Activated T-cell treated with anti-CD3 and anti-CD28 coated beads, Interleukin-2, amount 50 U/mL, for 24 hours (primary cell): ENCODE results near the gene LAMA3.
"Not testable (repeated sequence)": the region's sequence is repeated elsewhere in the genome, so short reads cannot be mapped to it uniquely, and the experiment has no call there.

ENCODE experiments used
- DNase-seq: peaks from one replicate; pipeline ENCODE4 v3.0.0-alpha.2; 2020
- H3K27ac Mint-ChIP-seq: 2 replicates; pipeline ENCODE4 v1.8.0; 2020; ENCODE audit warnings: mild to moderate bottlenecking, mixed read lengths
- H3K27me3 Mint-ChIP-seq: 2 replicates; pipeline ENCODE4 v1.8.0; 2020; ENCODE audit warnings: mixed read lengths
- H3K36me3 Mint-ChIP-seq: 2 replicates; pipeline ENCODE4 v1.8.0; 2020; ENCODE audit warnings: low read depth, mixed read lengths
- H3K4me1 Mint-ChIP-seq: 2 replicates; pipeline ENCODE4 v1.8.0; 2020; ENCODE audit warnings: low read depth, mixed read lengths
- H3K4me3 Mint-ChIP-seq: 2 replicates; pipeline ENCODE4 v1.8.0; 2020; ENCODE audit warnings: mild to moderate bottlenecking, moderate library complexity, mixed read lengths
- H3K9me3 Mint-ChIP-seq: 2 replicates; pipeline ENCODE4 v1.8.0; 2020; ENCODE audit warnings: mixed read lengths

LAMA3 gene

DNA sequence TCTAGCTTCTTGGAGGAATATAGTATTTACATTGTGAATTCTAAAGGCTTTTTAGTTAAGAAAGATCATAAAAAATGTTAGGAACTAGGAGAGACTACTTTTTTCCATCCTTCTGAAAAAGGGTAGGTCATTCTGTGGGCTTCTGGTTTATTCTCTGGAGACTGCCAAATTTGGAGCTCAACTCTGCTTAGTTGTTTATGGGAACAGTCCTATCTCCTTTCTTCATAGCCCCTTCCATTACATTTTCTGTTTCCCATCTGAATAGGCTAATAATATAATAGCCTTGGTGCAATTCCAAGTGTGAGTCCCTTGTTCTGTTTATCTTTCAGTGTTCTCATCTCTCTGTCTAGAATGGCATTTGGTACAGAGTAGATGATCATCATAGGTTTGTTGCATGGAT, 15.6 kb downstream of the LAMA3 start:
- H3K27ac Mint-ChIP-seq = no peak overlapping the region
- peaks cover 20% of the 10 kb centered on the region for H3K27me3 Mint-ChIP-seq
- no peak overlapping the region for H3K4me3 Mint-ChIP-seq
- H3K9me3 Mint-ChIP-seq = peaks cover 6% of the 10 kb centered on the region
- DNase-seq = no peak
- H3K4me1 Mint-ChIP-seq = no peaks in the 10 kb centered on the region
- H3K36me3 Mint-ChIP-seq = no peaks in the 10 kb centered on the region

DNA sequence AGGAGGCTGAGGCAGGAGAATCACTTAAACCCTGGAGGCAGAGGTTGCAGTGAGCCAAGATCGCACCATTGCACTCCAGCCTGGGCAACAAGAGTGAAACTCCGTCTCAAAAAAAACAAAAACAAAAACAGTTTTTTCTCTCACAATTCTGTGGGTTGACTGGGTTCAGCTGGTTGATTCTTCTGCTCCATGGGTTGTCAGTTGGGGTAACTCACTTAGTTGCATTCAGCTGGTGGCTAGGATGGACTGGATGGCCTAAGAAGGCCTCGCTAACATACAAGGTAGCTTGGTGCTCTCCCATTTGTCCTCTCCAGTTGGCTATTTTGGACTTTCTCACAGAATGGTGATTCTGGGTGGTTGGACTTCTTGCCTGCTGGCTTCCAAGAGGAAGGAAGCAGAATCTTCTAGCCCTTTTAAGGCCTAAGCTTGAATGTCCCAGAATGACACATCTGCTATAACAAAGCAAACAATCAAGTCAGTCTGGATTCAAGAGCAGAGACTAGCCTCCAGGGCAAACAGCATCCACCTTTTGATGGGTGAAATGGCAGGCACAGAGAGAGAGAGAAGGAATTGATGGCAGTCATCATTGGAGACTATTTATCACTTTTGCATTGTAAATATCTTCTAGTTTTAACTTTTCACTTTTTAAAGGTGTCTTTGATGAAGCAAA, 17.9 kb downstream of the LAMA3 start:
- Mint-ChIP-seq H3K4me3 (no peak overlapping the region), H3K27me3 (peaks cover 16% of the 10 kb centered on the region), H3K27ac (no peak overlapping the region)

DNA sequence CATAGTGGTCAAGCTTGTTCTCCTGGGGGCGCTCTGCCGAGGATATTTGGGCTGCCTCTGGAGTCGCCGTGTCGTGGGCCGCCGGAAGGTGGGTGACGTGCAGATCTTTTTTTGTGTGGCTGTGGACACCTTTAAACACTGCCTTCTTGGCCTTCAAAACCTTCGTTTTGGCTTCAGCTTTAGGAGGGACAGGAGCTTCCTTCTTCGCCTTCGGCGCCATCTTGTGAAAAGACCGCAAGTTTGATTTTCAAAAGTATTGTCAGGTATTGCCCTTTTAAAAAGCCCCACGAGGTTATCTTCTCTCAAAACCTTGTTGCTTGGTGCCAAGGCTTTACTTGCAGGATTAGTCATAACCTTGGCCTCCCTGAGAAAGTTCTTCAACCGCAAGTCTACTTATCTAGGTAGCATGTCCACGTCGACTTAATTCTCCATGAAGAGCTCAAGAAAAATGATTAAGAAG, 20.8 kb downstream of the LAMA3 start:
- Mint-ChIP-seq H3K36me3 (no peaks in the 10 kb centered on the region), H3K4me3 (no peak overlapping the region), H3K27ac (no peak overlapping the region), H3K4me1 (peaks cover 14% of the 10 kb centered on the region), H3K27me3 (peaks cover 8% of the 10 kb centered on the region), H3K9me3 (peaks cover 6% of the 10 kb centered on the region)
- DNase-seq = no peak

More for the DNA sequence above, 17.9 kb downstream of the LAMA3 start:
- no peak for DNase-seq
- peaks cover 6% of the 10 kb centered on the region for H3K9me3 Mint-ChIP-seq
- H3K4me1 Mint-ChIP-seq = peaks cover 3% of the 10 kb centered on the region
- no peaks in the 10 kb centered on the region for H3K36me3 Mint-ChIP-seq

DNA sequence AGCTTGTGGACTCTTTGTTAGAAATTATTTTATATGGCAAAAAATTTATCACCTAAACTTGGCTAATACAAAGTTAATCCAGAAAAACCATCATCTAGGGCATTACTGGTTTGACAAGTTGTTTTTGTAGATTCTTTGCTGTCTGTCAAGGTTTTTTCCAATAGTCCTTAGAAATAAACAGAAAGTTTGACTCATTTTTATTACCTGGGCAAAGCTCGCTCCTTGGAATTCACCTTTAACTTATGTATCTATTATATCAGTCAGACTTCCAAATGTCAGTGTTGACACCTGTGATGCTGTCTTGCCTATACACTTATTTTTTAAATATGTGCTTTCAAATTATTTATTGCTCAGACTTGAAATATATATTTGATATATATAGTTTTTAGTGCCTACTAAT, 21.7 kb downstream of the LAMA3 start:
- H3K4me1 Mint-ChIP-seq = peaks cover 14% of the 10 kb centered on the region
- peaks cover 8% of the 10 kb centered on the region for H3K27me3 Mint-ChIP-seq
- H3K4me3 Mint-ChIP-seq = no peak overlapping the region
- no peak for DNase-seq
- H3K27ac Mint-ChIP-seq = no peak overlapping the region
- peaks cover 6% of the 10 kb centered on the region for H3K9me3 Mint-ChIP-seq
- no peaks in the 10 kb centered on the region for H3K36me3 Mint-ChIP-seq

DNA sequence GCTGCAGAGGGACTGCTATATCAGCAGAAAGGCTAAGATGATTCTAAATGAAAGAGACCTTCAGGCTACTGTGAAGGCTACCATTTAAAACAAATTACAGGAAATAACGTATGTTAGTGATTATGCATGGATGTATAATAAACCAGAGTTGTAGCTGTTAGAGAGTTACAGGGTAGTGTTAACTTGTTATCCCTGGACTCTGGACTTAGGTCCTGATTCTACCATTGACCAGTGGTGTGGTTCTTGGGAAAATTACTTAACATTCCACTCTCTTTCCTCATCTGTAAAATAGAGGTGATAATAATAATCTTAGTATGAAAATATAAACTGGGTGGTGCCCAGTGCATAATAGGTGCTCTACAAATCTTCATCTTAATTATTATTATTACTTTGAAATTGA, 22.2 kb downstream of the LAMA3 start:
- no peak overlapping the region for H3K4me3 Mint-ChIP-seq
- peaks cover 14% of the 10 kb centered on the region for H3K4me1 Mint-ChIP-seq
- no peak for DNase-seq
- no peak overlapping the region for H3K27ac Mint-ChIP-seq
- H3K9me3 Mint-ChIP-seq = peaks cover 6% of the 10 kb centered on the region
- H3K36me3 Mint-ChIP-seq = no peaks in the 10 kb centered on the region
- H3K27me3 Mint-ChIP-seq = peaks cover 8% of the 10 kb centered on the region

DNA sequence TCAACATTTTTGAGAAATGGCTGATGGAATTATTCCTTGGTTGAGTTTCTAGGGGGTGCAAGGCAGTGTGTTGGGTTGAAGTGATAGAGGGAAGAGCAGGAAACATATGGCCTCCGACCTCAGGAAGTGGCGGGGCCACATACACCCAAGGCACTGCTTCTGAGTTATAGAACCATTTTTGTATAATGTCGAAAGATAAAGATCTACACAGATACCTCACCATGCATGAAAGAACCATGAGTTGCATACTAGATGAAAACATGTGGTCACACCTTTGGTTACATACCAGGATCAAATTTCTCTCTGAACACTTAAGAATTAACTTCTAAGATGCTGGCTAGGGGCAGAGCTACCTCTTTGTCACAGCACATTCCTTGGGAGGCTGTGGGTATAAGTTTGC, 23.2 kb downstream of the LAMA3 start:
- DNase-seq = no peak
- Mint-ChIP-seq H3K27ac (no peak overlapping the region), H3K36me3 (no peaks in the 10 kb centered on the region), H3K4me1 (peaks cover 14% of the 10 kb centered on the region), H3K9me3 (peaks cover 2% of the 10 kb centered on the region), H3K27me3 (peaks cover 4% of the 10 kb centered on the region), H3K4me3 (no peak overlapping the region)

DNA sequence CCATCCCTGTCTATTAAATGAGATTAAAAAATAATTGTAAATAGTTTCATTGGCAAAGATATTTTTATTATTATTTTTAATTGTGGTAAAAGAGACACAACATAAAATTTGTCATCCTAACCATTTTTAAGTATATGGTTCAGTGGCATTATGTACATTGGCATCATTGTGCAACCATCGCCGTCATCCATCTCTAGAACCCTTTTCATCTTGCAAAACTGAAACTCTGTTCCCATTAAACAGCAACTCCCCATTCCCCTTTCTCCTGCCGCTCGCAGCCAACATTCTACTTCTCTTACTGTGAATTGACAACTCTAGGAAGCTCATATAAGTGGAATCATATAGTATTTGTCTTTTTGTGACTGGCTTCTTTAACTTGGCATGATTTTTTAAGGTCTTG, 25.3 kb downstream of the LAMA3 start:
- H3K36me3 Mint-ChIP-seq = no peaks in the 10 kb centered on the region
- H3K27me3 Mint-ChIP-seq = no peaks in the 10 kb centered on the region
- H3K9me3 Mint-ChIP-seq = no peaks in the 10 kb centered on the region
- H3K4me3 Mint-ChIP-seq = no peak overlapping the region
- no peak for DNase-seq
- peaks cover 17% of the 10 kb centered on the region for H3K4me1 Mint-ChIP-seq
- H3K27ac Mint-ChIP-seq = no peak overlapping the region

DNA sequence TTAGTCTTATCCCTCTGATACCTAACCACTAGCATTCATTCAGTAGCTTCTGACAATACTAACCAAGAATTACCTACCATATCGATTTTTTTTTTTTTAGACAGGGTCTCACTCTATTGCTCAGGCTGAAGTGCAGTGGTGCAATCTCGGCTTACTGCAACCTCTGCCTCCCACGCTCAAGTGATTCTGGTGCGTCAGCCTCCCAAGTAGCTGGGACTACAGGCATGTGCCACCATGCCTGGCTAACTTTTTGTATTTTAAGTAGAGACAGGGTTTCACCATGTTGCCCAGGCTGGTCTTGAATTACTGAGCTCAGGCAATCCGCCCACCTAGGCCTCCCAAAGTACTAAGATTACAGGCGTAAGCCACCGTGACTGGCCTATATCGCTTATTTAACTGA, 26.8 kb downstream of the LAMA3 start:
- H3K4me1 Mint-ChIP-seq = peaks cover 17% of the 10 kb centered on the region
- not testable (repeated sequence) for H3K27me3 Mint-ChIP-seq, H3K27ac Mint-ChIP-seq, H3K9me3 Mint-ChIP-seq, H3K4me3 Mint-ChIP-seq, H3K36me3 Mint-ChIP-seq, DNase-seq

DNA sequence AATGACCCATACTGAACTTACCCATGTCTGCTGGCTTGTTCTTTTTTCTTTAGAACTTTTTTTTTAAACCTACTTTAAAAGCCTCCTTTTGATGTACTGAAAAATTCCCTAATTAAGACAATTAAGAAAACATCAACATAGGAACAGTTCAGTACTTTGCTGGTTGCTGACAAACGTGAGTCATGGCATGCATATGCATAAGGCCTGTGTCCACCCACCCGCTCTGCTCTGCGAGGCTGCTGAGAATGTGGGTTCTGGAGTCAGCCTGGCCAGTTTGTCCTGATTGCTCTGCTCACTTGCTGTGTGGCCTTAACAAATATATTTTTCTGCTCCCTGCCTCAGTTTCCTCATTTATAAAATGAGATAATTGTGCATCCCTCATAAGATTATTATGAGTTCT, 27.3 kb downstream of the LAMA3 start:
- H3K9me3 Mint-ChIP-seq = no peaks in the 10 kb centered on the region

DNA sequence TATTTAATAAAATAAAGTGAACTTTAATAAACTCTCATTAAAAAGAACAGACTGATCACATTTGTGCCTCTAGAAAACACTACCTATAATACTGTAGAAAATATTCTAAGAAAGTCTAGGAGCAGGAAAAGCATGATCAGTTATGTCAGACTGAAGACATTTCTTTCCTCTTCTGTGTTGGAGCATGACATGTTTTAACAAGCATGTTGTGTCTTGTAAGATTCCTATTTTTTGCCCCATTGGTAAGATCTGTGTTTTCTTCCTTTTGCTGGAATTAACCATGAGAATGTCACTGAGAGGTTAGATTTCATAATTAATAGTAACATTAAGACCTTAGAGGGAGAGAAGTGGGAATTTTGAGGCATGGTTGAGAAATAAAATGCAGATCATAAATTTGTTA, 27.7 kb downstream of the LAMA3 start:
- H3K27me3 Mint-ChIP-seq = peaks cover 3% of the 10 kb centered on the region
- DNase-seq = no peak
- no peaks in the 10 kb centered on the region for H3K36me3 Mint-ChIP-seq
- peaks cover 14% of the 10 kb centered on the region for H3K4me1 Mint-ChIP-seq
- no peak overlapping the region for H3K27ac Mint-ChIP-seq
- no peaks in the 10 kb centered on the region for H3K9me3 Mint-ChIP-seq
- H3K4me3 Mint-ChIP-seq = no peak overlapping the region

More for the DNA sequence above, 27.3 kb downstream of the LAMA3 start:
- Mint-ChIP-seq H3K4me3 (no peak overlapping the region), H3K4me1 (peaks cover 17% of the 10 kb centered on the region), H3K27me3 (peaks cover 3% of the 10 kb centered on the region), H3K36me3 (no peaks in the 10 kb centered on the region), H3K27ac (no peak overlapping the region)
- no peak for DNase-seq

DNA sequence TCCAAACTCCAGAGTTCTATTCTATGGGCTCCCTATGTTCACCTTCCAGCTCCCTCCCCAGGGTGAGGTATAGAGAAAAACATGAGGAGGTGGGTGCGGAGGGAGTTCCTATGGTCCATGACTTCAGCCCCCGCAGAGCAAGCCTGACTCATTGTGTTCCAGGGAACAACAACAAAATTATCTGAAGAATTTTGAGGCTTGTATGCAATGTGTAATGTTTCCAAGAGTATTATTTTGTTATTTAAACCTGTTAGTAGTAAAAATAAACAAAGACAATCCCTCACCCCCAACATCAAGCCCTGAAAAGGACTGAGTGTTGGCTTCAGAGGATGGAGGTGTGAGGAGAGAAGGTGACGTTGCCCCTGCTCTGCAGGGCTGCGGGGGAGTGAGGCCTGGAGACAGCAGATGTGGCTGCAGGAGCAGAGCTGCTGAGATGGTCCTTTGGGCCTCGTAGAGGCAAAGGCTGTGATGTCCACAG, 29.0 kb downstream of the LAMA3 start:
- Mint-ChIP-seq H3K36me3 (no peaks in the 10 kb centered on the region), H3K27ac (no peak overlapping the region), H3K4me3 (no peak overlapping the region), H3K27me3 (peaks cover 3% of the 10 kb centered on the region), H3K4me1 (peaks cover 4% of the 10 kb centered on the region), H3K9me3 (no peaks in the 10 kb centered on the region)
- DNase-seq = no peak

DNA sequence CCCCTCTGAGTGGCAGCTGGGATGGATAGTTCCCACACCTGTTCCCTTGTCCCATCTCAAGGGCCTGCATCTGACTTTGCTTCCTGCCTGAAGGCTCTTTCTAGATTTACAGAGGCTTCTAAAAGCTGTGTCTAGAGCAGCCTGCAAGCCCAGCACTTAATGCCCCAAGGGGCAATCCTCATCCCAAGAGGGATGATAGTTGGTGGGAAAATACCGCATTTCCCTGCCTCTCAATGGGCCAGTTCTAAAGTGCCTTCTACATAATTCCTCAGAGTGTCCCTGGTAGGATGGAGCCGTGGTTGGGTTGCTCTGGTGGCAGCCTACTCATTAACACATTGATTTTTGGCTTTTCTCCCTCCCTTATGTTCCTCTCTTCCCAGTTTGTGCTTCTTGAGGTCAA, 29.5 kb downstream of the LAMA3 start:
- H3K9me3 Mint-ChIP-seq = no peaks in the 10 kb centered on the region
- no peak overlapping the region for H3K27ac Mint-ChIP-seq
- H3K4me3 Mint-ChIP-seq = no peak overlapping the region
- no peak for DNase-seq
- H3K4me1 Mint-ChIP-seq = peaks cover 3% of the 10 kb centered on the region
- H3K27me3 Mint-ChIP-seq = peaks cover 3% of the 10 kb centered on the region
- H3K36me3 Mint-ChIP-seq = no peaks in the 10 kb centered on the region

DNA sequence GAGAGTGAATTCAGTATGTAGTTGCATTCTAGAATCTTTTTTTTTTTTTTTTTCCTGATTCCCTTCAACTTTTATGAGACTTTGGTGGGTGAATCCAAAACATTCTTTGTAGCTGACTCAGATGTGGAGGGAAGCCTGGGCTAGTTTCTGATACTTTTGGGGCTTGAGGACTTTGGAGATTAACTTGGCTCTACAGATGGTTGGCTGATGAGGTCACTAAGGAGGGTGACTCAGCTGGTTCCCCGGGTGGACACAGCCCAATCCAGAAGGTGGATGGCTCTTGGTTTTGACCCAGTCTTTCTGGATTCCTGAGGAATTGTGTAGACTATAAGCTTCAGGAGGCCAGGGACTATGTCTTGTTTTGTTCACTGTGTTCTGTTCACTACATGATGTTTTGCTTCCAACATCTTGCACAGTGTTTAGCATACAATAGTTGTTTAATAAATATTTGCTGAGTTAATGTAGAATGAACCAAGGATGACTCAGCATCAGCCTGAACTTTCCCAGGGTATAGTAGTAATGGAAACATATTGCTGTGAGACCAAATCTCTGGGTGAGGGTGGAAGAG, 30.5 kb downstream of the LAMA3 start:
- H3K27me3 Mint-ChIP-seq = peaks cover 3% of the 10 kb centered on the region
- no peaks in the 10 kb centered on the region for H3K36me3 Mint-ChIP-seq
- H3K27ac Mint-ChIP-seq = no peak overlapping the region
- H3K4me3 Mint-ChIP-seq = no peak overlapping the region
- no peak for DNase-seq
- peaks cover 3% of the 10 kb centered on the region for H3K4me1 Mint-ChIP-seq
- H3K9me3 Mint-ChIP-seq = no peaks in the 10 kb centered on the region

DNA sequence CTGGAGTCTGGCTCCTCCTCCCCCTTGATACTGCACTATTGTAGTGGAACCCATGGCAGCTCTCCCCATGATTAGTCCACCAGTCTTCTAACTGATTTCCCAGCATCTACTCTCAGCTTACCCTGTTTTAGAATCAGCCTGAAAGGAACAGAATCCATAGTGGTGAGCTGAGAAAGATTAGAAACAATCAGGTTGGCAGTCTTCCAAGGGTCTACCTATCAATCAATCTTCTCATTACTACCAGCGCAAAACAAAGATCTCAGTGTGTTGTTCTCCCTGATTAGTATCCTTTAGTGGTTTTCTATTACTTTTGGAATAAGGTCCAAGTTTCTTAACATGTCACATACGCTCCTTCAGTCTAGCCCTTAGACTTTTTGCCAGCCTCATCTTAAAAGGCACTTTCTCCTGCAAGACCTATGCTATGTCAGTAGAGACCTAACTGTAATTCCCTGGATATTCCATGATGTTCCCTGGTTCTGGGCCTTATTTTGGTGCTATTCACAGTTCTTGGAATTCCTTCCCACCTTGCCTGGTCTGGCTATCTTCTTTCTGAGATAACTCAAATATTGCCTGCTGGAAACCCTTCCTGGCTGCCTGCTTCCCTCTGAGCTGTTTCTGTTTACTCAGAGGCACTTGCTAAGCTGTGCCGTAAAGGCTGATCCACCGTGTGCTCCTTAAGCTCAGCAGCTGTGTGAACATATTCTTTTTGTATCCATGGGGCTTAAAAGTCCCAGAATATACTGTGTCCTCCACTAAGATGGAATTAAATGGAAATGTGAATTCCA, 32.6 kb downstream of the LAMA3 start:
- no peak for DNase-seq
- Mint-ChIP-seq H3K4me1 (peaks cover 3% of the 10 kb centered on the region), H3K9me3 (no peaks in the 10 kb centered on the region), H3K36me3 (no peaks in the 10 kb centered on the region), H3K4me3 (no peak overlapping the region), H3K27ac (no peak overlapping the region), H3K27me3 (peaks cover 3% of the 10 kb centered on the region)

DNA sequence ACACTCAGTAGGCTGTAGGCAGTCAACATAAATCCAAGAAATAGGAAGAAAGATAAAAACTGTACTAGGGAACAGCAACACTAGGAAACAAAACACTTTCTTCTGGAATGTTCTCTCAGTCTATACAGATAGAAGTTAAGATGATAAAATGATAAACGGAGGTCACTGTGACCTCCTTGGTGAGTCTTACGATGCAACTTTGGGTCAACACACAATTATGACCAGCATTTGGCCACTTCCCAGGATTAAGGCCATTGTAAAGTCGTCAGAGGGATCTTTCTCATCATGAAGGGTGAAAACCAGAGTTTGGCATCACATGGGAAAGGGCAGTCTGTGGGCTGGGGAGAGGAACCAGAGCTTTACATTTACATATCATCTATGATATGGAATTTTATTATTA, 33.4 kb downstream of the LAMA3 start:
- Mint-ChIP-seq H3K9me3 (no peaks in the 10 kb centered on the region), H3K27ac (no peak overlapping the region), H3K4me3 (no peak overlapping the region), H3K4me1 (peaks cover 3% of the 10 kb centered on the region), H3K36me3 (no peaks in the 10 kb centered on the region), H3K27me3 (peaks cover 3% of the 10 kb centered on the region)
- no peak for DNase-seq
